Measurements from ENCODE around the gene S1PR4. TPM values are rescaled to one million over a fixed set of nuclear protein-coding genes. Genes with fewer than 3 reads are reported as not detected.

S1PR4 gene
- not detected for polyA plus RNA-seq (2013, experiment 1 of 2)
- polyA plus RNA-seq (2013, experiment 2 of 2) = not detected

GRCh38 chr19:3178377-3178972, at the start of gene S1PR4:
Gene S1PR4, plus strand, starts transcription at chr19:3178769. Its CDS starts 24 bp downstream, at chr19:3178793.
- H3K4me1 ChIP-seq (ENCODE audit: insufficient read depth, low read length) = no peaks in the 10 kb centered on the region
- no peaks in the 10 kb centered on the region for H3K36me3 ChIP-seq (ENCODE audit: insufficient read depth, low read length)
- no peak within 1 kb of the TSS for H3K27ac ChIP-seq (ENCODE audit: low read depth, low read length)
- no peaks in the 10 kb centered on the region for H3K27me3 ChIP-seq (ENCODE audit: insufficient read depth, low read length)
- no peak within 1 kb of the TSS for H3K4me3 ChIP-seq (ENCODE audit: low read length)
- WGBS = 95% methylated on average over 42 of the region's 42 CpGs
- H3K9ac ChIP-seq (ENCODE audit: low read depth, low read length) = no peak within 1 kb of the TSS
- no peaks in the 10 kb centered on the region for H3K9me3 ChIP-seq (ENCODE audit: insufficient read depth, low read depth, low read length)

- H3K9me3 ChIP-seq (ENCODE audit: insufficient read depth, low read depth, low read length) = no peaks in the 10 kb centered on the region
- no peak overlapping the region for H3K4me3 ChIP-seq (ENCODE audit: low read length)
- WGBS = no CpG with 5 or more reads among the region's 1 CpG
- H3K27ac ChIP-seq (ENCODE audit: low read depth, low read length) = no peak overlapping the region
- no peaks in the 10 kb centered on the region for H3K36me3 ChIP-seq (ENCODE audit: insufficient read depth, low read length)
- H3K9ac ChIP-seq (ENCODE audit: low read depth, low read length) = no peak overlapping the region
- no peaks in the 10 kb centered on the region for H3K27me3 ChIP-seq (ENCODE audit: insufficient read depth, low read length)
- H3K4me1 ChIP-seq (ENCODE audit: insufficient read depth, low read length) = no peaks in the 10 kb centered on the region
Observed at GRCh38 chr19:3129112-3129511, 49.5 kb upstream of the S1PR4 start.

- Histone ChIP-seq H3K27ac (ENCODE audit: low read depth, low read length) (no peak overlapping the region), H3K9me3 (ENCODE audit: insufficient read depth, low read depth, low read length) (no peaks in the 10 kb centered on the region), H3K27me3 (ENCODE audit: insufficient read depth, low read length) (no peaks in the 10 kb centered on the region), H3K9ac (ENCODE audit: low read depth, low read length) (no peak overlapping the region), H3K4me3 (ENCODE audit: low read length) (no peak overlapping the region), H3K4me1 (ENCODE audit: insufficient read depth, low read length) (no peaks in the 10 kb centered on the region), H3K36me3 (ENCODE audit: insufficient read depth, low read length) (no peaks in the 10 kb centered on the region)
- WGBS = 95% methylated on average over 24 of the region's 24 CpGs
Observed at GRCh38 chr19:3131168-3131567, 47.4 kb upstream of the S1PR4 start.

- Histone ChIP-seq H3K4me1 (ENCODE audit: insufficient read depth, low read length) (no peaks in the 10 kb centered on the region), H3K9ac (ENCODE audit: low read depth, low read length) (no peak overlapping the region), H3K27ac (ENCODE audit: low read depth, low read length) (no peak overlapping the region), H3K27me3 (ENCODE audit: insufficient read depth, low read length) (no peaks in the 10 kb centered on the region), H3K4me3 (ENCODE audit: low read length) (no peak overlapping the region), H3K9me3 (ENCODE audit: insufficient read depth, low read depth, low read length) (no peaks in the 10 kb centered on the region), H3K36me3 (ENCODE audit: insufficient read depth, low read length) (no peaks in the 10 kb centered on the region)
- WGBS = 77% methylated on average over 24 of the region's 24 CpGs
Observed at GRCh38 chr19:3132971-3133792, 45.4 kb upstream of the S1PR4 start.

GRCh38 chr19:3133793-3134116, 44.8 kb upstream of the S1PR4 start:
- Histone ChIP-seq H3K4me1 (ENCODE audit: insufficient read depth, low read length) (no peaks in the 10 kb centered on the region), H3K36me3 (ENCODE audit: insufficient read depth, low read length) (no peaks in the 10 kb centered on the region), H3K9ac (ENCODE audit: low read depth, low read length) (no peak overlapping the region), H3K27ac (ENCODE audit: low read depth, low read length) (no peak overlapping the region), H3K27me3 (ENCODE audit: insufficient read depth, low read length) (no peaks in the 10 kb centered on the region), H3K4me3 (ENCODE audit: low read length) (no peak overlapping the region), H3K9me3 (ENCODE audit: insufficient read depth, low read depth, low read length) (no peaks in the 10 kb centered on the region)
- 86% methylated on average over 4 of the region's 4 CpGs for WGBS

- no peak within 1 kb of the TSS for H3K4me3 ChIP-seq (ENCODE audit: low read length)
- no peaks in the 10 kb centered on the region for H3K9me3 ChIP-seq (ENCODE audit: insufficient read depth, low read depth, low read length)
- no peaks in the 10 kb centered on the region for H3K4me1 ChIP-seq (ENCODE audit: insufficient read depth, low read length)
- H3K27me3 ChIP-seq (ENCODE audit: insufficient read depth, low read length) = no peaks in the 10 kb centered on the region
- no peak within 1 kb of the TSS for H3K27ac ChIP-seq (ENCODE audit: low read depth, low read length)
- H3K9ac ChIP-seq (ENCODE audit: low read depth, low read length) = no peak within 1 kb of the TSS
- 87% methylated on average over 40 of the region's 40 CpGs for WGBS
- no peaks in the 10 kb centered on the region for H3K36me3 ChIP-seq (ENCODE audit: insufficient read depth, low read length)
Observed at GRCh38 chr19:3135961-3136683, 42.4 kb upstream of the S1PR4 start, which contains the start of gene GNA15. Gene GNA15, plus strand, starts transcription at chr19:3136033. Its CDS starts 418 bp downstream, at chr19:3136451.

GRCh38 chr19:3136684-3137055, 41.9 kb upstream of the S1PR4 start:
- H3K4me3 ChIP-seq (ENCODE audit: low read length) = no peak overlapping the region
- no peaks in the 10 kb centered on the region for H3K9me3 ChIP-seq (ENCODE audit: insufficient read depth, low read depth, low read length)
- no peaks in the 10 kb centered on the region for H3K27me3 ChIP-seq (ENCODE audit: insufficient read depth, low read length)
- WGBS = 91% methylated on average over 16 of the region's 16 CpGs
- H3K27ac ChIP-seq (ENCODE audit: low read depth, low read length) = no peak overlapping the region
- H3K4me1 ChIP-seq (ENCODE audit: insufficient read depth, low read length) = no peaks in the 10 kb centered on the region
- H3K9ac ChIP-seq (ENCODE audit: low read depth, low read length) = no peak overlapping the region
- no peaks in the 10 kb centered on the region for H3K36me3 ChIP-seq (ENCODE audit: insufficient read depth, low read length)

GRCh38 chr19:3137119-3137518, 41.5 kb upstream of the S1PR4 start:
- Histone ChIP-seq H3K27ac (ENCODE audit: low read depth, low read length) (no peak overlapping the region), H3K9me3 (ENCODE audit: insufficient read depth, low read depth, low read length) (no peaks in the 10 kb centered on the region), H3K36me3 (ENCODE audit: insufficient read depth, low read length) (no peaks in the 10 kb centered on the region), H3K4me3 (ENCODE audit: low read length) (no peak overlapping the region), H3K4me1 (ENCODE audit: insufficient read depth, low read length) (no peaks in the 10 kb centered on the region), H3K9ac (ENCODE audit: low read depth, low read length) (no peak overlapping the region), H3K27me3 (ENCODE audit: insufficient read depth, low read length) (no peaks in the 10 kb centered on the region)
- 92% methylated on average over 7 of the region's 7 CpGs for WGBS

GRCh38 chr19:3138268-3138667, 40.3 kb upstream of the S1PR4 start:
- 85% methylated on average over 14 of the region's 15 CpGs for WGBS

GRCh38 chr19:3140667-3141038, 37.9 kb upstream of the S1PR4 start:
- Histone ChIP-seq H3K36me3 (ENCODE audit: insufficient read depth, low read length) (no peaks in the 10 kb centered on the region), H3K27me3 (ENCODE audit: insufficient read depth, low read length) (no peaks in the 10 kb centered on the region), H3K9ac (ENCODE audit: low read depth, low read length) (no peak overlapping the region), H3K4me3 (ENCODE audit: low read length) (no peak overlapping the region), H3K27ac (ENCODE audit: low read depth, low read length) (no peak overlapping the region), H3K9me3 (ENCODE audit: insufficient read depth, low read depth, low read length) (no peaks in the 10 kb centered on the region), H3K4me1 (ENCODE audit: insufficient read depth, low read length) (no peaks in the 10 kb centered on the region)

More at GRCh38 chr19:3138268-3138667, 40.3 kb upstream of the S1PR4 start:
- Histone ChIP-seq H3K9me3 (ENCODE audit: insufficient read depth, low read depth, low read length) (no peaks in the 10 kb centered on the region), H3K4me3 (ENCODE audit: low read length) (no peak overlapping the region), H3K27me3 (ENCODE audit: insufficient read depth, low read length) (no peaks in the 10 kb centered on the region), H3K36me3 (ENCODE audit: insufficient read depth, low read length) (no peaks in the 10 kb centered on the region), H3K9ac (ENCODE audit: low read depth, low read length) (no peak overlapping the region), H3K27ac (ENCODE audit: low read depth, low read length) (no peak overlapping the region), H3K4me1 (ENCODE audit: insufficient read depth, low read length) (no peaks in the 10 kb centered on the region)

GRCh38 chr19:3142292-3142670, 36.3 kb upstream of the S1PR4 start:
- Histone ChIP-seq H3K27me3 (ENCODE audit: insufficient read depth, low read length) (no peaks in the 10 kb centered on the region), H3K27ac (ENCODE audit: low read depth, low read length) (no peak overlapping the region), H3K9ac (ENCODE audit: low read depth, low read length) (no peak overlapping the region), H3K4me1 (ENCODE audit: insufficient read depth, low read length) (no peaks in the 10 kb centered on the region), H3K9me3 (ENCODE audit: insufficient read depth, low read depth, low read length) (no peaks in the 10 kb centered on the region), H3K4me3 (ENCODE audit: low read length) (no peak overlapping the region), H3K36me3 (ENCODE audit: insufficient read depth, low read length) (no peaks in the 10 kb centered on the region)
- WGBS = 90% methylated on average over 6 of the region's 6 CpGs

Measured in HUES64 (cell line).